ENCODE data around the gene SUGCT. TPM values are rescaled to one million over a fixed set of nuclear protein-coding genes. Genes with fewer than 3 reads are reported as not detected.

Gene SUGCT
- total RNA-seq, 1 experiment from 2014 or later: 9.9 TPM

DNA sequence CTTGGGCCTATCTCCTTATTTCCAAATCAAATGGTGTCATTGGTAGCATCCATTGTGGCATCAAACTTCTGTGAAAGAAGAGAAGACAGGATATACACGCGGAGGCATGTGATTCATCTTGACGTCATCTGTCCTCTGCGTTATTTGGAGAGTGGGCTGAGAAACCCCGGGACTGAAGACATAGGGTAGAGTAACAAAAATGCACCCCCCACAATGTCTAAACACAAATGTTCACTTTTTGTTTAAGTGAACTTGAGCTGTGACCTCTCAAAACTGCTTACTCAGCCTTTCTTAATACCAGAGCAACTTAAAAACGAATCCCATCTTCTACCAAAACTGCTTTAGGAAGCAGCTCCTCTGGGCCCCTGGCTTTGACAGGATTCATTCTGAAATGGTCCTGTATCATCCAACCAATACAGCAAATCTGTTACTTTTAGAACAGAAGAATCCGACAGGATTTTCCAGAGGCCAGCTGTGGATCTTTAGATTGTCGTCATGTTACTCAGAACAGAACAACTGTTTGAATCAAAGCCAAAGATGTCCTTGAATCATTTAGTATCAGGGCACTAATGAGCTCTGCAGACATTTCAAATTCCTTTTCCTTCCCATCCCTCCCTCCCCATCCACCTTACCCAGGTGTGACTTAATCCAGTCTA is 438.1 kb downstream of the SUGCT start:
- no peaks in the 10 kb centered on the region for H3K36me3 Mint-ChIP-seq (ENCODE audit: insufficient read depth, unreplicated experiment)
- POLR2A ChIA-PET: interaction anchor here (0.6 kb wide), 1 partner anchor 616 kb away, joined by 13 read pairs; no protein-coding TSS in a partner anchor

DNA sequence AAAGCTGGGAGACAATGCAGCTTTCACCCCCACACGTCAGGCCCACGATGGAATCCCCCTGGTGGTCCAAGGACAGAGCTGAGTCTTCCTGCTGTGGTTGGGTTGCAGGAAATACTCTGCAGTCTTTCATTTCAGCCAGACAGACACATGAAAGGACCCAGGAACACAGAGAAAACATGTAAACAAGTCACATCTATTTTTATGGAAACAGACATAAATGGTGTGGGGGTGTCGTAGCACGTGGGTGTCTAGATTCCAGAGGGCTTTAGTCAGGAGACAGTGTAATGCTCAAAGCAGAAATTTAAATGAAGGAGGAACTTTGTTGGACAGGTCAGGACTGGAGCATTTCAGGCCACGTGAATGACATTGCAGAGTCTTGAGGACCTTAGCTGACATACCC is 444.6 kb downstream of the SUGCT start:
- BruUV-seq (replicated peaks): no TSS peak
- Mint-ChIP-seq H3K36me3 (ENCODE audit: insufficient read depth, unreplicated experiment) (no peaks in the 10 kb centered on the region), H3K27me3 (ENCODE audit: insufficient read depth, unreplicated experiment) (no peaks in the 10 kb centered on the region), H3K27ac (ENCODE audit: unreplicated experiment) (no peak overlapping the region), H3K4me3 (ENCODE audit: unreplicated experiment) (no peak overlapping the region), H3K9me3 (ENCODE audit: unreplicated experiment) (no peaks in the 10 kb centered on the region), H3K4me1 (ENCODE audit: low read depth, unreplicated experiment) (no peaks in the 10 kb centered on the region)
- intact Hi-C loops (cut with micrococcal nuclease; ENCODE audit: unreplicated experiment): no loop called here
- Histone ChIP-seq H3K4me1 (no peaks in the 10 kb centered on the region), H3K36me3 (ENCODE audit: control insufficient read depth, insufficient read depth, low read length) (no peaks in the 10 kb centered on the region), H3K27me3 (replicated peaks; ENCODE audit: control insufficient read depth, insufficient read depth, low read length) (no peaks in the 10 kb centered on the region), H3K4me3 (ENCODE audit: low read depth, low read length) (no peak overlapping the region), H3K9me3 (no peaks in the 10 kb centered on the region)
- no peak for DNase-seq
- TF ChIP-seq, protein P1, sequence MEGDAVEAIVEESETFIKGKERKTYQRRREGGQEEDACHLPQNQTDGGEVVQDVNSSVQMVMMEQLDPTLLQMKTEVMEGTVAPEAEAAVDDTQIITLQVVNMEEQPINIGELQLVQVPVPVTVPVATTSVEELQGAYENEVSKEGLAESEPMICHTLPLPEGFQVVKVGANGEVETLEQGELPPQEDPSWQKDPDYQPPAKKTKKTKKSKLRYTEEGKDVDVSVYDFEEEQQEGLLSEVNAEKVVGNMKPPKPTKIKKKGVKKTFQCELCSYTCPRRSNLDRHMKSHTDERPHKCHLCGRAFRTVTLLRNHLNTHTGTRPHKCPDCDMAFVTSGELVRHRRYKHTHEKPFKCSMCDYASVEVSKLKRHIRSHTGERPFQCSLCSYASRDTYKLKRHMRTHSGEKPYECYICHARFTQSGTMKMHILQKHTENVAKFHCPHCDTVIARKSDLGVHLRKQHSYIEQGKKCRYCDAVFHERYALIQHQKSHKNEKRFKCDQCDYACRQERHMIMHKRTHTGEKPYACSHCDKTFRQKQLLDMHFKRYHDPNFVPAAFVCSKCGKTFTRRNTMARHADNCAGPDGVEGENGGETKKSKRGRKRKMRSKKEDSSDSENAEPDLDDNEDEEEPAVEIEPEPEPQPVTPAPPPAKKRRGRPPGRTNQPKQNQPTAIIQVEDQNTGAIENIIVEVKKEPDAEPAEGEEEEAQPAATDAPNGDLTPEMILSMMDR (IDR thresholded peaks at IDR 0.05; ENCODE audit: insufficient read depth in 1 of 2, low read depth in 1 of 2, low read length in 1 of 2, severe bottlenecking in 1 of 2, unreplicated experiment in 1 of 2): no peak
- ChIA-PET POLR2A (no interaction called here), CTCF (interaction anchor here (0.6 kb wide), 1 partner anchor 484 kb away, joined by 3 read pairs; no protein-coding TSS in a partner anchor)

More for the DNA sequence above, 438.1 kb downstream of the SUGCT start:
- Histone ChIP-seq H3K9me3 (no peaks in the 10 kb centered on the region), H3K27me3 (replicated peaks; ENCODE audit: control insufficient read depth, insufficient read depth, low read length) (no peaks in the 10 kb centered on the region), H3K36me3 (ENCODE audit: control insufficient read depth, insufficient read depth, low read length) (no peaks in the 10 kb centered on the region), H3K4me1 (no peaks in the 10 kb centered on the region), H3K4me3 (ENCODE audit: low read depth, low read length) (no peak overlapping the region)
- DNase-seq: no peak
- CTCF ChIA-PET: no interaction called here
- no peaks in the 10 kb centered on the region for H3K9me3 Mint-ChIP-seq (ENCODE audit: unreplicated experiment)
- BruUV-seq (replicated peaks): no TSS peak
- no peaks in the 10 kb centered on the region for H3K4me1 Mint-ChIP-seq (ENCODE audit: low read depth, unreplicated experiment)
- intact Hi-C loops (cut with micrococcal nuclease; ENCODE audit: unreplicated experiment): no loop called here
- H3K27ac Mint-ChIP-seq (ENCODE audit: unreplicated experiment): no peak overlapping the region
- no peaks in the 10 kb centered on the region for H3K27me3 Mint-ChIP-seq (ENCODE audit: insufficient read depth, unreplicated experiment)
- TF ChIP-seq, protein P1 (IDR thresholded peaks at IDR 0.05; ENCODE audit: insufficient read depth in 1 of 2, low read depth in 1 of 2, low read length in 1 of 2, severe bottlenecking in 1 of 2, unreplicated experiment in 1 of 2): no peak
- H3K4me3 Mint-ChIP-seq (ENCODE audit: unreplicated experiment): no peak overlapping the region

DNA sequence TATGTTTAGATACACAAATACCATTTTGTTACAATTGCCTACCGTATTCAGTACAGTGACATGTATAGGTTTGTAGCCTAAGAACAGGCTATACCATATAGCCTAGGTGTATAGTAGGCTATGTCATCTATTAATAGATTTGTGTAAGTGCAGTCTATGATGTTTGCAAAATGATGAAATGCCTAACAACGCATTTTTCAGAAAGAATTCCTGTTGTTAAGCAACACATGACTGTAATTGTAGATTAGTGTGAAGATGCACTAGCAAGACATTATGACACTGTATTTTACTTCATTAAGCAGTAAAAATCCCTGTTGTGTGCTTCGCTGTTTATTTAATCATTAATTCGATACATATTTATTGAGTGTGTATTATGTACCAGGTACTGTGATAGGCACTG is 446.0 kb downstream of the SUGCT start:
- TF ChIP-seq, protein P1 (IDR thresholded peaks at IDR 0.05; ENCODE audit: insufficient read depth in 1 of 2, low read depth in 1 of 2, low read length in 1 of 2, severe bottlenecking in 1 of 2, unreplicated experiment in 1 of 2): no peak
- no peaks in the 10 kb centered on the region for H3K36me3 Mint-ChIP-seq (ENCODE audit: insufficient read depth, unreplicated experiment)
- no peaks in the 10 kb centered on the region for H3K4me1 Mint-ChIP-seq (ENCODE audit: low read depth, unreplicated experiment)
- no peak overlapping the region for H3K4me3 ChIP-seq (ENCODE audit: low read depth, low read length)
- H3K36me3 ChIP-seq (ENCODE audit: control insufficient read depth, insufficient read depth, low read length): no peaks in the 10 kb centered on the region
- no peak overlapping the region for H3K4me3 Mint-ChIP-seq (ENCODE audit: unreplicated experiment)
- no peaks in the 10 kb centered on the region for H3K27me3 Mint-ChIP-seq (ENCODE audit: insufficient read depth, unreplicated experiment)
- DNase-seq: no peak
- ChIA-PET POLR2A (no interaction called here), CTCF (no interaction called here)
- no peaks in the 10 kb centered on the region for H3K4me1 ChIP-seq
- no peaks in the 10 kb centered on the region for H3K9me3 Mint-ChIP-seq (ENCODE audit: unreplicated experiment)
- H3K9me3 ChIP-seq: no peaks in the 10 kb centered on the region
- H3K27ac Mint-ChIP-seq (ENCODE audit: unreplicated experiment): no peak overlapping the region
- intact Hi-C loops (cut with micrococcal nuclease; ENCODE audit: unreplicated experiment): no loop called here
- BruUV-seq (replicated peaks): no TSS peak
- H3K27me3 ChIP-seq (replicated peaks; ENCODE audit: control insufficient read depth, insufficient read depth, low read length): no peaks in the 10 kb centered on the region
